Measurements from ENCODE around the gene FYCO1. TPM values are rescaled to one million over a fixed set of nuclear protein-coding genes. Genes with fewer than 3 reads are reported as not detected.

FYCO1 gene
- total and polyA plus RNA-seq, 2 of the 13 experiments (the other 11 are each of a cell fraction or from before 2014, with no cell fraction given), result 2.7 to 4.2 TPM

DNA sequence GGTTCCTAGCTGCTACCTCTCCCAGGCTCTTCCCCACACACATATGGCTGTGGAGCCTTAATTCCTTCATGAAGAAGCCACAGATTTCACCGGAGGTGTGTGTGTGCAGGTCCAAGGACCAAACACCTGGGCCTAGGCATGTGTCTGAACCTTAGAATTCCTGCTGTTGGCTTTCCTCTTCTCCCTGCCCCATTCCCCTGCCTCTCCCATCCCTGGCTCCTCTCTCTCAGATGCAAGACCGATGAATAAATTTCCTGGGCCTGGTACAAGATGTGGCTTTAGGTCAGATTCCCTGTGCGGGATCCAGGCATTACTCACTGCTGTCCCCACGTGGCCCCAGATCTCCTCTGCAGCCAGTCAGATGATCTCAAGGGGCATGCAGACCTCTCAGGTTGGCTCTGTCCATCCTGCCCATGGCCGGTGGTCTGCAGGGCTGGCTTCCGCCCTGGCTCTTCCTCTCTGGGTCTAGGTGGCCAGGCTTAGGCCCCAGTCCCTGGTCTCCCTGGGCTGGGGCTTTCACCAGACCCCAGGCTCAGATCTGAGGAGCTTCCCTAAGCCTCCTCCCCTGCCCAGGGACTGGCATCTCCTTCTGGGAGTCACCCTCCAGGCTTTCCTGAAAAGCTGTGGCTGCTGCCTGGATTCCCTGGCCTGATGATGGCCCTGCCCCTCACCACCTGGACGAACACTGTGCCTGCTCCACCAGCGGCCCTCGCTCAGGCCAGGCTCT is 88.8 kb downstream of the FYCO1 start:
- no peak overlapping the region for H2AFZ ChIP-seq (ENCODE audit: low read length)
- no peaks in the 10 kb centered on the region for H3K9me3 ChIP-seq (ENCODE audit: low read length)
- no peak overlapping the region for H3K27ac ChIP-seq (ENCODE audit: extremely low read length, insufficient read depth, low read length)
- no peak for FAIRE-seq
- ChIA-PET POLR2A (no interaction called here), CTCF (ENCODE audit: low intra/inter-chr PET ratio, low total read pairs) (interaction anchor here (2.0 kb wide), 1 partner anchor 146 kb away, joined by 9 read pairs; no protein-coding TSS in a partner anchor)
- no peaks in the 10 kb centered on the region for H3K79me2 ChIP-seq (ENCODE audit: insufficient read depth, low read length)
- H3K4me1 ChIP-seq (ENCODE audit: insufficient read depth, low read length), result peaks cover 8% of the 10 kb centered on the region; the same call in 1 of the 2 replicates
- ATAC-seq, result peak; percentile 92
- peak; percentile 42; the same call in 1 of the 2 replicates for TF ChIP-seq SMC3 (IDR thresholded peaks at IDR 0.05; ENCODE audit: low read length)
- TF ChIP-seq STAG1 (CRISPR knock-in tag; IDR thresholded peaks at IDR 0.05), result peak; percentile 54
- no peak for TF ChIP-seq ZNF225 (CRISPR knock-in tag; IDR thresholded peaks at IDR 0.05)
- 0 out of 2 replicates have a peak, but pooled peaks have one; percentile 20 for TF ChIP-seq RAD21 (CRISPR knock-in tag; IDR thresholded peaks at IDR 0.05)
- no peak for TF ChIP-seq ZNF746 (CRISPR knock-in tag; IDR thresholded peaks at IDR 0.05)
- no peak for TF ChIP-seq ZNF280D (CRISPR knock-in tag; IDR thresholded peaks at IDR 0.05)
- TF ChIP-seq CTCF (CRISPR knock-in tag; IDR thresholded peaks at IDR 0.05), result peak; percentile 73
- DNase-seq (ENCODE audit: low spot score), result peak; percentile 8
- BruUV-seq (replicated peaks), result no TSS peak
- no peak overlapping the region for H3K4me2 ChIP-seq (ENCODE audit: low read depth, low read length)
- no peaks in the 10 kb centered on the region for H4K20me1 ChIP-seq (ENCODE audit: insufficient read depth, low read length)
- intact Hi-C loops (cut with micrococcal nuclease; ENCODE audit: unreplicated experiment) (no loop called here), in situ Hi-C loops (cut with HindIII; ENCODE audit: extremely low pct_ligation_motif_present, low pct_unique_long_range_greater_than_20kb) (loop anchor here (25.0 kb wide), 1 partner anchor 670 kb away; the partner anchor contains the start of gene TMEM158)
- H3K27me3 ChIP-seq (ENCODE audit: control insufficient read depth in 1 of 2, insufficient read depth in 2 of 2, low read length in 2 of 2), result no peaks in the 10 kb centered on the region
- no peak overlapping the region for H3K9ac ChIP-seq (ENCODE audit: insufficient read depth, low read depth, low read length)
- no peak overlapping the region for H3K4me3 ChIP-seq (replicated peaks in 1 of 3; ENCODE audit: insufficient read depth in 1 of 3, low read depth in 2 of 3, low read length in 3 of 3)
- 25% methylated on average over 5 of the region's 9 CpGs for WGBS (ENCODE audit: low lambda C conversion rate)
- H3K36me3 ChIP-seq (replicated peaks in 1 of 2; ENCODE audit: control insufficient read depth in 1 of 2, insufficient read depth in 2 of 2, low read length in 2 of 2), result no peaks in the 10 kb centered on the region

Measured in HepG2 (cell line).